H9 (cell line): ENCODE data around the gene P3H2. TPM values are rescaled to one million over a fixed set of nuclear protein-coding genes. Genes with fewer than 3 reads are reported as not detected.
"Not testable (repeated sequence)": the region's sequence is repeated elsewhere in the genome, so short reads cannot be mapped to it uniquely, and the experiment has no call there.

Experiments
- DNase-seq: peaks from one replicate; pipeline ENCODE4 v3.0.0-alpha.2; 2017
- H2AFZ ChIP-seq: one replicate; pipeline ENCODE4 v1.6.1; 2013; ENCODE audit warnings: mild to moderate bottlenecking, low read length, control low read depth, moderate library complexity
- H2AK5ac ChIP-seq: 2 replicates; pipeline ENCODE4 v1.6.1; 2013; ENCODE audit warnings: low read length, control low read depth, mixed read lengths; ENCODE audit not compliant: insufficient read length
- H2BK120ac ChIP-seq: one replicate; pipeline ENCODE4 v1.6.1; 2013; ENCODE audit warnings: low read depth, mild to moderate bottlenecking, low read length, control low read depth, inconsistent platforms; ENCODE audit not compliant: poor library complexity, severe bottlenecking
- H2BK12ac ChIP-seq: 2 replicates; pipeline ENCODE4 v1.6.1; 2013; ENCODE audit warnings: low read length, control low read depth, mixed read lengths, low read depth; ENCODE audit not compliant: insufficient read length
- H2BK15ac ChIP-seq: 2 replicates; pipeline ENCODE4 v1.6.1; 2013; ENCODE audit warnings: low read depth, low read length, control low read depth
- H2BK20ac ChIP-seq: one replicate; pipeline ENCODE4 v1.6.1; 2013; ENCODE audit warnings: low read depth, mild to moderate bottlenecking, low read length, control low read depth, inconsistent platforms; ENCODE audit not compliant: poor library complexity, severe bottlenecking
- H2BK5ac ChIP-seq: 2 replicates; pipeline ENCODE4 v1.6.1; 2013; ENCODE audit warnings: low read length, control low read depth, mixed read lengths; ENCODE audit not compliant: insufficient read length
- H3K14ac ChIP-seq: 2 replicates; pipeline ENCODE4 v1.6.1; 2013; ENCODE audit warnings: low read length, control low read depth; ENCODE audit not compliant: insufficient read depth
- H3K18ac ChIP-seq: 2 replicates; pipeline ENCODE4 v1.6.1; 2013; ENCODE audit warnings: low read depth, mild to moderate bottlenecking, mixed read lengths, low read length, control low read depth; ENCODE audit not compliant: insufficient read length
- H3K23ac ChIP-seq: 2 replicates; pipeline ENCODE4 v1.6.1; 2013; ENCODE audit warnings: low read length, control low read depth, mixed read lengths, low read depth; ENCODE audit not compliant: insufficient read length
- H3K23me2 ChIP-seq: 2 replicates; pipeline ENCODE4 v1.6.1; 2013; ENCODE audit warnings: low read depth, mild to moderate bottlenecking, mixed read lengths, low read length, control low read depth; ENCODE audit not compliant: insufficient read length, poor library complexity, severe bottlenecking
- H3K27ac ChIP-seq: 2 replicates; pipeline ENCODE4 v1.5.1; 2013; ENCODE audit warnings: low read length, control low read depth, mixed read lengths, low read depth; ENCODE audit not compliant: insufficient read length
- H3K27me3 ChIP-seq: 2 replicates; pipeline ENCODE4 v1.6.1; 2013; ENCODE audit warnings: low read length, control low read depth, inconsistent platforms; ENCODE audit not compliant: insufficient read depth
- H3K4ac ChIP-seq: 2 replicates; pipeline ENCODE4 v1.6.1; 2013; ENCODE audit warnings: low read depth, mild to moderate bottlenecking, control low read depth, inconsistent platforms, low read length, moderate library complexity
- H3K4me1 ChIP-seq: 2 replicates; pipeline ENCODE4 v1.6.1; 2013; ENCODE audit warnings: low read length, control low read depth, inconsistent platforms; ENCODE audit not compliant: insufficient read depth
- H3K4me2 ChIP-seq: 2 replicates; pipeline ENCODE4 v1.6.1; 2013; ENCODE audit warnings: low read length, control low read depth, mixed read lengths; ENCODE audit not compliant: insufficient read length, insufficient read depth
- H3K56ac ChIP-seq: 2 replicates; pipeline ENCODE4 v1.6.1; 2013; ENCODE audit warnings: low read depth, mild to moderate bottlenecking, mixed read lengths, low read length, control low read depth; ENCODE audit not compliant: insufficient read length
- H3K79me1 ChIP-seq: 2 replicates; pipeline ENCODE4 v1.6.1; 2013; ENCODE audit warnings: low read depth, mild to moderate bottlenecking, moderate library complexity, low read length, control low read depth, inconsistent platforms; ENCODE audit not compliant: insufficient read depth, poor library complexity, severe bottlenecking
- H3K79me2 ChIP-seq: 2 replicates; pipeline ENCODE4 v1.6.1; 2013; ENCODE audit warnings: low read length, control low read depth, inconsistent platforms; ENCODE audit not compliant: insufficient read depth
- H3K9ac ChIP-seq: 2 replicates; pipeline ENCODE4 v1.6.1; 2013; ENCODE audit warnings: low read length, control low read depth, mixed read lengths; ENCODE audit not compliant: insufficient read length; ENCODE audit errors: extremely low read depth
- H3K9me3 ChIP-seq: one replicate; pipeline ENCODE4 v1.6.1; 2013; ENCODE audit warnings: low read depth, low read length, inconsistent platforms; ENCODE audit not compliant: control insufficient read depth
- H3T11ph ChIP-seq: one replicate; pipeline ENCODE4 v1.6.1; 2013; ENCODE audit warnings: mild to moderate bottlenecking, low read length, control low read depth, inconsistent platforms
- H4K20me1 ChIP-seq: one replicate; pipeline ENCODE4 v1.6.1; 2013; ENCODE audit not compliant: control insufficient read depth, insufficient read length, insufficient read depth
- H4K5ac ChIP-seq: 2 replicates; pipeline ENCODE4 v1.6.1; 2013; ENCODE audit warnings: low read depth, mild to moderate bottlenecking, mixed read lengths, low read length, control low read depth; ENCODE audit not compliant: insufficient read length
- H4K8ac ChIP-seq: replicated peaks from 2 replicates; pipeline ENCODE4 v1.6.1; 2013; ENCODE audit warnings: low read length, control low read depth, mixed read lengths, low read depth; ENCODE audit not compliant: insufficient read length
- H4K91ac ChIP-seq: 2 replicates; pipeline ENCODE4 v1.6.1; 2013; ENCODE audit warnings: low read depth, mild to moderate bottlenecking, moderate library complexity, mixed read lengths, low read length, control low read depth; ENCODE audit not compliant: insufficient read length
- H3K27ac Mint-ChIP-seq, 3 experiments: 2 replicates in 2 of 3; 3 replicates in 1 of 3; pipeline ENCODE4 v1.8.0; 2020 to 2021; ENCODE audit warnings: mixed read lengths in 3 of 3, mild to moderate bottlenecking in 1 of 3, moderate library complexity in 1 of 3
- H3K27me3 Mint-ChIP-seq: 2 replicates; pipeline ENCODE4 v1.8.0; 2021; ENCODE audit warnings: low read depth, mild to moderate bottlenecking, moderate library complexity, mixed read lengths
- H3K36me3 Mint-ChIP-seq, 3 experiments: 2 replicates in 2 of 3; 3 replicates in 1 of 3; pipeline ENCODE4 v1.8.0; 2020 to 2021; ENCODE audit warnings: low read depth in 3 of 3, mixed read lengths in 3 of 3; ENCODE audit not compliant: insufficient read depth in 1 of 3
- H3K4me1 Mint-ChIP-seq, 2 experiments: 2 replicates each; pipeline ENCODE4 v1.8.0; 2020; ENCODE audit warnings: mixed read lengths in 2 of 2
- H3K4me3 Mint-ChIP-seq, 2 experiments: 2 replicates in 1 of 2; 3 replicates in 1 of 2; pipeline ENCODE4 v1.8.0; 2020 to 2021; ENCODE audit warnings: mild to moderate bottlenecking in 2 of 2, mixed read lengths in 2 of 2, moderate library complexity in 1 of 2
- H3K9me3 Mint-ChIP-seq, 2 experiments: 2 replicates in 1 of 2; 3 replicates in 1 of 2; pipeline ENCODE4 v1.8.0; 2020; ENCODE audit warnings: mild to moderate bottlenecking in 2 of 2, mixed read lengths in 2 of 2, moderate library complexity in 1 of 2
- CTCF ChIP-seq: fragments of 200-600 bp; sonication (generic); conservative IDR thresholded peaks from 3 replicates; pipeline ENCODE4 v1.8.0; 2021; ENCODE audit warnings: antibody characterized with exemption, mild to moderate bottlenecking
- WGBS: extraction: QIAGEN DNeasy Blood & Tissue Kit; methylation state at CpG from one replicate; pipeline ENCODE4 v1.1.7; 2013; ENCODE audit warnings: missing lambda C conversion rate, low lambda C conversion rate, mixed read lengths; ENCODE audit not compliant: insufficient read length; ENCODE audit errors: extremely low coverage; 5-methylcytosine and 5-hydroxymethylcytosine counted together
- total RNA-seq: library from RNA; stranded (reverse); gene quantifications from 2 replicates; pipeline ENCODE4 v1.2.1, GENCODE V29; 2021

P3H2 gene
- total RNA-seq, 1 experiment from 2014 or later, result 41.5 TPM

GRCh38 chr3:190081389-190081788, 39.3 kb downstream of the P3H2 start:
- Histone ChIP-seq H3K27me3 (no peaks in the 10 kb centered on the region), H3K23ac (no peak overlapping the region), H3T11ph (no peak overlapping the region), H2BK15ac (no peak overlapping the region), H3K9me3 (no peaks in the 10 kb centered on the region), H2BK20ac (no peak overlapping the region), H4K8ac (no peak overlapping the region), H3K4me1 (peaks cover 1% of the 10 kb centered on the region; the same call in 1 of the 2 replicates), H2BK120ac (no peak overlapping the region), H4K5ac (no peak overlapping the region), H3K14ac (no peak overlapping the region), H2AFZ (no peak overlapping the region), H4K91ac (no peak overlapping the region), H3K9ac (no peak overlapping the region), H2AK5ac (no peak overlapping the region), H3K79me2 (no peaks in the 10 kb centered on the region), H3K4ac (no peak overlapping the region), H3K23me2 (no peaks in the 10 kb centered on the region), H4K20me1 (no peaks in the 10 kb centered on the region), H3K4me2 (no peak overlapping the region), H3K18ac (no peak overlapping the region), H3K79me1 (no peaks in the 10 kb centered on the region), H2BK5ac (no peak overlapping the region), H3K27ac (no peak overlapping the region), H3K56ac (no peak overlapping the region), H2BK12ac (no peak overlapping the region)
- no peak for TF ChIP-seq CTCF
- peaks cover 34 to 40% of the 10 kb centered on the region in 2 experiments for H3K4me1 Mint-ChIP-seq
- no peaks in the 10 kb centered on the region for H3K9me3 Mint-ChIP-seq
- H3K27me3 Mint-ChIP-seq, result no peaks in the 10 kb centered on the region
- no peak for DNase-seq
- H3K27ac Mint-ChIP-seq, result 0 out of 7 replicates have a peak overlapping the region, but pooled peaks of 1 of the 3 experiments have one; percentile 26
- no CpG with 5 or more reads among the region's 2 CpGs for WGBS
- H3K4me3 Mint-ChIP-seq, result no peak overlapping the region
- peaks cover 0 to 4% (median 3%) of the 10 kb centered on the region in 3 experiments; a peak in 2 of 7 replicates for H3K36me3 Mint-ChIP-seq

- not testable (repeated sequence) for H3K18ac ChIP-seq, H2BK15ac ChIP-seq, H3K4ac ChIP-seq, H3K9me3 Mint-ChIP-seq, H3K27me3 ChIP-seq, H4K91ac ChIP-seq, H3K27me3 Mint-ChIP-seq, H3K27ac ChIP-seq, H2BK5ac ChIP-seq, H2AFZ ChIP-seq, H2BK20ac ChIP-seq, H3K79me1 ChIP-seq, H3K27ac Mint-ChIP-seq, H3K36me3 Mint-ChIP-seq, DNase-seq, H3K4me3 Mint-ChIP-seq, H2BK12ac ChIP-seq, H3K14ac ChIP-seq, H3K56ac ChIP-seq, H4K5ac ChIP-seq, H2BK120ac ChIP-seq, H4K20me1 ChIP-seq, H3K23me2 ChIP-seq, H2AK5ac ChIP-seq, H3K9ac ChIP-seq, H3K23ac ChIP-seq, H4K8ac ChIP-seq, H3K4me1 ChIP-seq, H3K4me2 ChIP-seq, H3K79me2 ChIP-seq, H3K9me3 ChIP-seq, H3T11ph ChIP-seq
- H3K4me1 Mint-ChIP-seq, result peaks cover 16 to 23% of the 10 kb centered on the region in 2 experiments
- WGBS, result no CpG with 5 or more reads among the region's 2 CpGs
Observed at GRCh38 chr3:190079173-190079572, 41.5 kb downstream of the P3H2 start.
